Kidney epithelial cell (primary cell): ENCODE measurements around the gene SYP. TPM values are rescaled to one million over a fixed set of nuclear protein-coding genes. Genes with fewer than 3 reads are reported as not detected.

Source experiments
- DNase-seq: peaks from one replicate; pipeline ENCODE4 v3.0.0-alpha.2; 2010; ENCODE audit warnings: low read depth
- H3K27me3 ChIP-seq: 2 replicates; pipeline ENCODE4 v1.6.0; 2011; ENCODE audit warnings: low read length; ENCODE audit not compliant: control insufficient read depth, insufficient read depth
- H3K36me3 ChIP-seq: 2 replicates; pipeline ENCODE4 v1.5.1; 2011; ENCODE audit warnings: low read length; ENCODE audit not compliant: control insufficient read depth, insufficient read depth
- H3K4me3 ChIP-seq: 2 replicates; pipeline ENCODE4 v1.5.1; 2011; ENCODE audit warnings: low read depth, mild to moderate bottlenecking, control low read depth, low read length
- total RNA-seq: library from RNA; depleted of rRNA; stranded (reverse); fragments of >200 nt; gene quantifications from 2 replicates; pipeline ENCODE4 v1.2.3, GENCODE V29; 2015
- TF ChIP-seq, protein P1 (sequence below): IDR thresholded peaks from 2 replicates; pipeline ENCODE4 v1.5.1; 2011; ENCODE audit warnings: mild to moderate bottlenecking, moderate library complexity, low read length, control low read depth, inconsistent platforms; ENCODE audit not compliant: insufficient read depth, poor library complexity, severe bottlenecking

SYP gene
- total RNA-seq, 1 donor from 2014 or later, result 1.0 TPM

DNA sequence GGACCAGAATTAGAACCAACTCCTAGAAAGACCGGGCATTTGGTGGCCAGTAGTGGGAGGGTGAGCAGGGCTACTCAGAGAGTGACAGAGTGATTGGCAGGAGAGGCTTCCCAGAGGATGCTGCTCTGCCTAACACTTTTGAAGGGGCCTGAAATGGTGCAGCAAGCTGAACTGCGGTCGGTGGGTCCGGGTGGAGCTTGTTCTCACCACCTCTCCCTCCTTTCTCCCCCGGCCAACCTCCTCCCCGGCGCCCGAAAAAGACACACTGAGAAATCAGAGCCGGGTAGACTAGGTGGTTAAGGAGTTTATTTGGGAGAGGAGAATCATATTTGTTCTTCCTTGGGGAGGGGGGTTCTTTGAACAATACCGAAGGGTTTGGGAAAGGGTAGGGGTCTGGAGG, 12.5 kb downstream of the SYP start:
- Histone ChIP-seq H3K27me3 (no peaks in the 10 kb centered on the region), H3K4me3 (no peak overlapping the region), H3K36me3 (no peaks in the 10 kb centered on the region)
- TF ChIP-seq, protein P1, sequence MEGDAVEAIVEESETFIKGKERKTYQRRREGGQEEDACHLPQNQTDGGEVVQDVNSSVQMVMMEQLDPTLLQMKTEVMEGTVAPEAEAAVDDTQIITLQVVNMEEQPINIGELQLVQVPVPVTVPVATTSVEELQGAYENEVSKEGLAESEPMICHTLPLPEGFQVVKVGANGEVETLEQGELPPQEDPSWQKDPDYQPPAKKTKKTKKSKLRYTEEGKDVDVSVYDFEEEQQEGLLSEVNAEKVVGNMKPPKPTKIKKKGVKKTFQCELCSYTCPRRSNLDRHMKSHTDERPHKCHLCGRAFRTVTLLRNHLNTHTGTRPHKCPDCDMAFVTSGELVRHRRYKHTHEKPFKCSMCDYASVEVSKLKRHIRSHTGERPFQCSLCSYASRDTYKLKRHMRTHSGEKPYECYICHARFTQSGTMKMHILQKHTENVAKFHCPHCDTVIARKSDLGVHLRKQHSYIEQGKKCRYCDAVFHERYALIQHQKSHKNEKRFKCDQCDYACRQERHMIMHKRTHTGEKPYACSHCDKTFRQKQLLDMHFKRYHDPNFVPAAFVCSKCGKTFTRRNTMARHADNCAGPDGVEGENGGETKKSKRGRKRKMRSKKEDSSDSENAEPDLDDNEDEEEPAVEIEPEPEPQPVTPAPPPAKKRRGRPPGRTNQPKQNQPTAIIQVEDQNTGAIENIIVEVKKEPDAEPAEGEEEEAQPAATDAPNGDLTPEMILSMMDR, result no peak
- no peak for DNase-seq

DNA sequence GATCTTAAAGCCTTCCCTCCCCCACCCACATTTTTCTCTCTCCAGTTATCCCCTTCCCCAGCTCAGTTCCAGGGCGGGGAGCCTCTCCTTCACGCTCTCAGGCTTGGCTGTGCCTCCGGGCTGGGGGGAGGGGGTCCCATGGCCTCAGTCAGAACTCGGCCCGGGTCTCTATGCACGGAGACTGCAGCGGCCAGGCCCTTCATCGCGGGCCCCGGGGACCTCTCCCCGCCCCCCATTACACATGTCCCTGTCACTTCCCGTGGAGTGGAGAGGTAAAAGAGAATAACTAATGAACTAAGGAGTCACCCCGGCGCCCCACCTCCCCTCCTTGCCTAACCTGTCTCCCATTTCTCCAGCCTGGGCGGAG, 13.0 kb downstream of the SYP start:
- H3K27me3 ChIP-seq, result no peaks in the 10 kb centered on the region
- no peak for DNase-seq
- TF ChIP-seq, protein P1, result no peak
- peaks cover 1% of the 10 kb centered on the region for H3K36me3 ChIP-seq
- H3K4me3 ChIP-seq, result no peak overlapping the region

DNA sequence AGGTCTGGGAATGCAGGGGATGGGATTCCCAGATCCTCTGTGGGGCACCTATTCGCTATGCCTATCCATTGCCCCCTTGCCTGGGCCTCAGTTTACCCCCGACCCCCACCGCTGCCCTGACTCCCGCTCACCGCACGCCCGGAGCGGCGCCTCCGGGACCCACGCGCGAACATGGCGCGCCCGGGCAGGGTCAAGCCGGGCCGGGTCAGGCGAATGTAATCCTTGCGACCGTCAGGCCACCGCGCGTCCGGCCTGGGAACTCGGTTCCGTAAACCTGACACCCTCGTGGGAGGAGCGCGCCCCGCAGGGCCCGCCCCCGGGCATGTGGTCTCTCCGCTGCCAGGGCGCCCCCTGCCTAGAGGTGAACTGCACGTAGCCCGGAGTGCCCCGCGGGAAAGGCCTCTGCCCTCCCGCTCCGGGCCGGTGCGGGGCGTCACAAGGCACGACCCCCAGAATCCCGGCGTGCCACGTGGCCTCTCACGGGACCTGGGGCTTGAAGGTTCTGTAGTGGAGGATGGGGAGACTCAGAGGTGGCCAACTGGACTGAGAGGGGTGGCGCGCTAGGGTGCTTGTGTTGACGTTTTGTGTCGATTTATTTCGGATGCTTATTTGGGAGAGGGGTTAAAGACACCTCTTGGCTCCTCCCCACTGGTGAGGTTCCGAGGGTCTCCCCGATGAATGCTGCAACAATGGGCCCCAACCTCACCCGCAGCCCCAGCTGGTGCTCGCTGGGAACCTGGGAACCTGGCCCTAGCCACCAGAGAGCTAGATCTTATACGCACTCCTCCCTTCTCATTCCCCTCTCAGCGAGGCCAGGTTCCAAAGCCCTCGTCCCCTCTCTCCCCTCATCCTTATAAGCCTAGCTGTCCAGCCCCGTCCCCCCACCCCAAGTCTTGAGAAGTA, 13.6 kb downstream of the SYP start, which contains the start of gene PRICKLE3:
Gene PRICKLE3 (minus strand): TSS at position 249 of the 903 bp plus-strand sequence. CDS start 76 bp downstream, at position 173.
- Histone ChIP-seq H3K36me3 (peaks cover 1% of the 10 kb centered on the region), H3K27me3 (no peaks in the 10 kb centered on the region), H3K4me3 (peak within 1 kb of the TSS; percentile 69)
- TF ChIP-seq, protein P1, result peak; percentile 45
- DNase-seq, result no peak

DNA sequence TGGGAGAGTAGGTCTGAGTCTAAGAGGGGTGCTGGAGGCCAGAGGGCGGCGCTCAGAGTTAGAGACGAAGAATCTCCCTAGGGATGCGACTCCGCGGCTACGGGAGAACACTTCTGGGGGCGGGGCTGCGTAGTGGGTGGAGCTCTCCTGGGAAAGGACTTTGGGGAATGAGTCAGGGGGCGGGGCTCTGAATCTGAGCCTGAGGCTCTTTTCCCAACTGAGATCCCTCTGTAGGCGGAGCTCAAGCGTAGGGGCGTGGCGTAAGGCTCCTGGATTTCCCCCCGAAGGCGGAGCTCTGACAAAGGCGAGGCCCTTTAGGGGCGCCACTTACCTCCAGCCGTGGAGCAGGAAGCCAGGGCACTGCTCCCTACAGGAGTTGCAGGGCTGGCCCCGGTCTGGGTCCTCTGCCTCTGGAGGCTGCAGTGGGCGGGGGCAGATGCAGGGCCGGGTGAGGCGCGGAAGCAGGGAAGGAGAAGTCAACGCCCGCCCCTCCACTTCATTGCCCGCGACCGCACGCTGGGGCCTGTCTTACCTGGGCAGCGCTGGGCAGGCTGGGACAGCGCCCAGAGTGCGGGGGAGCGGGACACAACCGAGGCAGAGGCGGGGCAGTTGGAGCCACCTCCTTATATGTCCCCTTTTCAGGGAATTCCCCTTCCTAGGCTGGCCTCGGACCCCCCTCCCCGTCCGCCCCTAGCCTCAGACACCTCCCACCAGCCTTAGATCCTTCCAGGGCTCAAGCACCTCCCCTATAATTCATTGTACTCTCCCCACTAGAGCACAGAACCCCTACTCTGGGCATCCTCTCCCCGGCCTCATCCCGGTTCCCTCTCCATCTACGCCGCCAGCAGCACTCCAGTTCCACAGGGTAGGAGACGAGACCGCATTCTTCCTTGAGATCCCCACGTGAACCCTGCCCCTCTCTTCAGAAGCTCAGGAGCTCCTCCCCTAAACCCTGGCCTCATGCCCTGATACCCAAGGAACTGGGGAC, 15.4 kb downstream of the SYP start:
- Histone ChIP-seq H3K4me3 (peak overlapping the region; percentile 35), H3K27me3 (no peaks in the 10 kb centered on the region), H3K36me3 (peaks cover 1% of the 10 kb centered on the region)
- TF ChIP-seq, protein P1, result peak; percentile 1
- peak; percentile 63 for DNase-seq

DNA sequence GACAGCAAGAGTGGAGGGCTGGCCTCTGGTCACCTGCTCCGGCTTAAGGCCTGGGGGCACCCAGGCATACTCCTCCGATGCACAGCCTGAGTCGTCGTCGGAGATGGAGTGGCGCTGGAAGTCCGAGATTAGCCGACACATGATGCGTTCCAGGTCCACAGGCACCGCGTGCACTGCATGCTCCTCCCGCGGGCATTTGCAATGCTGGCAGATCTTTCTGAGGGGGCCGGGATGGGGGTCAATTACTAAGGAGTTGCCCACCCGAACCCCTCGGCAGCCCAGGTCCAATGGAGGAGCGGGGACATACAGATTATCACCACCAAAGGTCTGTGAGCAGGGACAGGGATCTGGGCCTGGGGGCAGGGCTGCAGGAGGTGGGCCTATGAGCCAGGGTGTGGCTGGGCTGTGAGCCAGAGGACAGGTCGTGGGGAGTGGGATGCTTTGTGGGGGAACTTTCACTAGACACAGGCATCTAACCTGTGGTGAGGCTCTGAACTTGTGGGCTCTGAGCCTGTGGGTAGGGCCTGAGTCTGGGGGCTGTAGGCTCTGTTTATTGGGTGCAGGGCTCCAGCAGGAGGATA, 16.2 kb downstream of the SYP start:
- peaks cover 1% of the 10 kb centered on the region for H3K36me3 ChIP-seq
- H3K27me3 ChIP-seq, result no peaks in the 10 kb centered on the region
- no peak overlapping the region for H3K4me3 ChIP-seq
- no peak for DNase-seq
- TF ChIP-seq, protein P1, result no peak
